ENCODE results near the gene MRPS18A.

The MRPS18A gene

GRCh38 chr6:43727634-43728033 lies 40.0 kb upstream of the MRPS18A start:
- Histone ChIP-seq H3K9ac (ENCODE audit: low read depth in 1 of 2, low read length in 2 of 2) (no peak overlapping the region), H3K27me3 (ENCODE audit: control insufficient read depth in 1 of 2, insufficient read depth in 2 of 2, low read length in 2 of 2) (no peaks in the 10 kb centered on the region), H3K4me1 (ENCODE audit: control insufficient read depth in 1 of 2, insufficient read depth in 2 of 2, low read length in 2 of 2) (peaks cover 27 to 29% of the 10 kb centered on the region in 2 donors), H3K4me3 (ENCODE audit: low read depth in 1 of 2, low read length in 2 of 2) (no peak overlapping the region), H3K27ac (ENCODE audit: low read depth, low read length) (no peak overlapping the region), H3K36me3 (ENCODE audit: control insufficient read depth in 1 of 2, insufficient read depth in 2 of 2, low read length in 2 of 2) (no peaks in the 10 kb centered on the region), H3K9me3 (ENCODE audit: control insufficient read depth in 1 of 2, low read length in 2 of 2) (peaks cover 0 to 5% of the 10 kb centered on the region in 2 donors)

GRCh38 chr6:43725643-43726580 lies 38.3 kb upstream of the MRPS18A start:
- peaks cover 27 to 29% of the 10 kb centered on the region in 2 donors for H3K4me1 ChIP-seq (ENCODE audit: control insufficient read depth in 1 of 2, insufficient read depth in 2 of 2, low read length in 2 of 2)
- no peak overlapping the region for H3K27ac ChIP-seq (ENCODE audit: low read depth, low read length)
- peaks cover 0 to under 1% of the 10 kb centered on the region in 2 donors for H3K9me3 ChIP-seq (ENCODE audit: control insufficient read depth in 1 of 2, low read length in 2 of 2)
- no peaks in the 10 kb centered on the region for H3K27me3 ChIP-seq (ENCODE audit: control insufficient read depth in 1 of 2, insufficient read depth in 2 of 2, low read length in 2 of 2)
- no peak overlapping the region for H3K4me3 ChIP-seq (ENCODE audit: low read depth in 1 of 2, low read length in 2 of 2)
- no peak overlapping the region for H3K9ac ChIP-seq (ENCODE audit: low read depth in 1 of 2, low read length in 2 of 2)
- H3K36me3 ChIP-seq (ENCODE audit: control insufficient read depth in 1 of 2, insufficient read depth in 2 of 2, low read length in 2 of 2) = no peaks in the 10 kb centered on the region

GRCh38 chr6:43724914-43725642 lies 37.5 kb upstream of the MRPS18A start:
- no peaks in the 10 kb centered on the region for H3K36me3 ChIP-seq (ENCODE audit: control insufficient read depth in 1 of 2, insufficient read depth in 2 of 2, low read length in 2 of 2)

GRCh38 chr6:43724354-43724753 lies 36.8 kb upstream of the MRPS18A start:
- no peak overlapping the region for H3K9ac ChIP-seq (ENCODE audit: low read depth in 1 of 2, low read length in 2 of 2)
- no peak overlapping the region for H3K27ac ChIP-seq (ENCODE audit: low read depth, low read length)
- no peak overlapping the region for H3K4me3 ChIP-seq (ENCODE audit: low read depth in 1 of 2, low read length in 2 of 2)
- H3K4me1 ChIP-seq (ENCODE audit: control insufficient read depth in 1 of 2, insufficient read depth in 2 of 2, low read length in 2 of 2) = peaks cover 27 to 29% of the 10 kb centered on the region in 2 donors
- no peaks in the 10 kb centered on the region for H3K27me3 ChIP-seq (ENCODE audit: control insufficient read depth in 1 of 2, insufficient read depth in 2 of 2, low read length in 2 of 2)
- H3K36me3 ChIP-seq (ENCODE audit: control insufficient read depth in 1 of 2, insufficient read depth in 2 of 2, low read length in 2 of 2) = no peaks in the 10 kb centered on the region
- H3K9me3 ChIP-seq (ENCODE audit: control insufficient read depth in 1 of 2, low read length in 2 of 2) = no peaks in the 10 kb centered on the region

More at GRCh38 chr6:43724914-43725642, 37.5 kb upstream of the MRPS18A start:
- Histone ChIP-seq H3K27ac (ENCODE audit: low read depth, low read length) (no peak overlapping the region), H3K27me3 (ENCODE audit: control insufficient read depth in 1 of 2, insufficient read depth in 2 of 2, low read length in 2 of 2) (no peaks in the 10 kb centered on the region), H3K4me3 (ENCODE audit: low read depth in 1 of 2, low read length in 2 of 2) (no peak overlapping the region), H3K4me1 (ENCODE audit: control insufficient read depth in 1 of 2, insufficient read depth in 2 of 2, low read length in 2 of 2) (peaks cover 27 to 29% of the 10 kb centered on the region in 2 donors), H3K9ac (ENCODE audit: low read depth in 1 of 2, low read length in 2 of 2) (no peak overlapping the region), H3K9me3 (ENCODE audit: control insufficient read depth in 1 of 2, low read length in 2 of 2) (no peaks in the 10 kb centered on the region)

GRCh38 chr6:43723737-43724295 lies 36.2 kb upstream of the MRPS18A start:
- Histone ChIP-seq H3K4me3 (ENCODE audit: low read depth in 1 of 2, low read length in 2 of 2) (no peak overlapping the region), H3K9ac (ENCODE audit: low read depth in 1 of 2, low read length in 2 of 2) (peak overlapping the region in 1 of 2 donors; percentile 19), H3K9me3 (ENCODE audit: control insufficient read depth in 1 of 2, low read length in 2 of 2) (no peaks in the 10 kb centered on the region), H3K27me3 (ENCODE audit: control insufficient read depth in 1 of 2, insufficient read depth in 2 of 2, low read length in 2 of 2) (no peaks in the 10 kb centered on the region), H3K36me3 (ENCODE audit: control insufficient read depth in 1 of 2, insufficient read depth in 2 of 2, low read length in 2 of 2) (no peaks in the 10 kb centered on the region), H3K4me1 (ENCODE audit: control insufficient read depth in 1 of 2, insufficient read depth in 2 of 2, low read length in 2 of 2) (peaks cover 22 to 24% of the 10 kb centered on the region in 2 donors), H3K27ac (ENCODE audit: low read depth, low read length) (no peak overlapping the region)

GRCh38 chr6:43722920-43723545 lies 35.4 kb upstream of the MRPS18A start:
- H3K27me3 ChIP-seq (ENCODE audit: control insufficient read depth in 1 of 2, insufficient read depth in 2 of 2, low read length in 2 of 2) = no peaks in the 10 kb centered on the region
- H3K9me3 ChIP-seq (ENCODE audit: control insufficient read depth in 1 of 2, low read length in 2 of 2) = no peaks in the 10 kb centered on the region
- no peaks in the 10 kb centered on the region for H3K36me3 ChIP-seq (ENCODE audit: control insufficient read depth in 1 of 2, insufficient read depth in 2 of 2, low read length in 2 of 2)
- H3K9ac ChIP-seq (ENCODE audit: low read depth in 1 of 2, low read length in 2 of 2) = no peak overlapping the region
- H3K27ac ChIP-seq (ENCODE audit: low read depth, low read length) = no peak overlapping the region
- no peak overlapping the region for H3K4me3 ChIP-seq (ENCODE audit: low read depth in 1 of 2, low read length in 2 of 2)
- H3K4me1 ChIP-seq (ENCODE audit: control insufficient read depth in 1 of 2, insufficient read depth in 2 of 2, low read length in 2 of 2) = peaks cover 20 to 23% of the 10 kb centered on the region in 2 donors

GRCh38 chr6:43720999-43721398 lies 33.4 kb upstream of the MRPS18A start:
- Histone ChIP-seq H3K36me3 (ENCODE audit: control insufficient read depth in 1 of 2, insufficient read depth in 2 of 2, low read length in 2 of 2) (no peaks in the 10 kb centered on the region), H3K27me3 (ENCODE audit: control insufficient read depth in 1 of 2, insufficient read depth in 2 of 2, low read length in 2 of 2) (no peaks in the 10 kb centered on the region), H3K4me3 (ENCODE audit: low read depth in 1 of 2, low read length in 2 of 2) (no peak overlapping the region), H3K9me3 (ENCODE audit: control insufficient read depth in 1 of 2, low read length in 2 of 2) (no peaks in the 10 kb centered on the region), H3K9ac (ENCODE audit: low read depth in 1 of 2, low read length in 2 of 2) (no peak overlapping the region), H3K27ac (ENCODE audit: low read depth, low read length) (no peak overlapping the region), H3K4me1 (ENCODE audit: control insufficient read depth in 1 of 2, insufficient read depth in 2 of 2, low read length in 2 of 2) (peaks cover 20 to 23% of the 10 kb centered on the region in 2 donors)

- H3K4me3 ChIP-seq (ENCODE audit: low read depth in 1 of 2, low read length in 2 of 2) = no peak overlapping the region
- H3K36me3 ChIP-seq (ENCODE audit: control insufficient read depth in 1 of 2, insufficient read depth in 2 of 2, low read length in 2 of 2) = no peaks in the 10 kb centered on the region
- H3K9ac ChIP-seq (ENCODE audit: low read depth in 1 of 2, low read length in 2 of 2) = no peak overlapping the region
- peaks cover 6 to 18% of the 10 kb centered on the region in 2 donors for H3K4me1 ChIP-seq (ENCODE audit: control insufficient read depth in 1 of 2, insufficient read depth in 2 of 2, low read length in 2 of 2)
- no peaks in the 10 kb centered on the region for H3K27me3 ChIP-seq (ENCODE audit: control insufficient read depth in 1 of 2, insufficient read depth in 2 of 2, low read length in 2 of 2)
- no peak overlapping the region for H3K27ac ChIP-seq (ENCODE audit: low read depth, low read length)
- H3K9me3 ChIP-seq (ENCODE audit: control insufficient read depth in 1 of 2, low read length in 2 of 2) = no peaks in the 10 kb centered on the region
Measured at GRCh38 chr6:43719511-43719910, 31.9 kb upstream of the MRPS18A start.

- H3K4me3 ChIP-seq (ENCODE audit: low read depth in 1 of 2, low read length in 2 of 2) = no peak overlapping the region
- H3K9me3 ChIP-seq (ENCODE audit: control insufficient read depth in 1 of 2, low read length in 2 of 2) = no peaks in the 10 kb centered on the region
- H3K4me1 ChIP-seq (ENCODE audit: control insufficient read depth in 1 of 2, insufficient read depth in 2 of 2, low read length in 2 of 2) = peaks cover 0 to 8% of the 10 kb centered on the region in 2 donors
- no peaks in the 10 kb centered on the region for H3K27me3 ChIP-seq (ENCODE audit: control insufficient read depth in 1 of 2, insufficient read depth in 2 of 2, low read length in 2 of 2)
- H3K9ac ChIP-seq (ENCODE audit: low read depth in 1 of 2, low read length in 2 of 2) = no peak overlapping the region
- H3K27ac ChIP-seq (ENCODE audit: low read depth, low read length) = no peak overlapping the region
- H3K36me3 ChIP-seq (ENCODE audit: control insufficient read depth in 1 of 2, insufficient read depth in 2 of 2, low read length in 2 of 2) = no peaks in the 10 kb centered on the region
Measured at GRCh38 chr6:43718387-43719105, 31.0 kb upstream of the MRPS18A start.

All from duodenal mucosa (tissue), 2 donors.